Activated CD4-positive, CD25-positive, alpha-beta regulatory T cell treated with anti-CD3 and anti-CD28 coated beads, Interleukin-2, amount 50 U/mL, for 72 hours (primary cell): ENCODE data around the gene PPIA.
"Not testable (repeated sequence)": the region's sequence is repeated elsewhere in the genome, so short reads cannot be mapped to it uniquely, and the experiment has no call there.

Source experiments
- DNase-seq: peaks from one replicate; pipeline ENCODE4 v3.0.0; 2021

Gene PPIA

GRCh38 chr7:44764665-44765578 lies 31.6 kb upstream of the PPIA start:
- no peak for DNase-seq

GRCh38 chr7:44765579-44766415 lies 30.7 kb upstream of the PPIA start:
- DNase-seq, result no peak

GRCh38 chr7:44766416-44766801 lies 30.1 kb upstream of the PPIA start:
- no peak for DNase-seq

GRCh38 chr7:44767134-44767911 lies 29.2 kb upstream of the PPIA start:
- DNase-seq, result no peak

- no peak for DNase-seq
These were observed 28.4 kb upstream of the PPIA start for GRCh38 chr7:44767912-44768627.

- DNase-seq, result no peak
These were observed 27.7 kb upstream of the PPIA start for GRCh38 chr7:44768628-44769371.

- no peak for DNase-seq
These were observed 27.1 kb upstream of the PPIA start for GRCh38 chr7:44769376-44769775.

GRCh38 chr7:44769776-44770294 lies 26.6 kb upstream of the PPIA start:
- no peak for DNase-seq

- no peak for DNase-seq
These were observed 25.1 kb upstream of the PPIA start for GRCh38 chr7:44771358-44771757.

GRCh38 chr7:44772440-44772839 lies 24.0 kb upstream of the PPIA start:
- DNase-seq, result no peak

- no peak for DNase-seq
These were observed 23.6 kb upstream of the PPIA start for GRCh38 chr7:44772867-44773266.

GRCh38 chr7:44774486-44774885 lies 22.0 kb upstream of the PPIA start:
- DNase-seq, result not testable (repeated sequence)

GRCh38 chr7:44775383-44776107 lies 20.9 kb upstream of the PPIA start:
- DNase-seq, result no peak

GRCh38 chr7:44776211-44776610 lies 20.3 kb upstream of the PPIA start:
- no peak for DNase-seq

GRCh38 chr7:44782460-44782859 lies 14.0 kb upstream of the PPIA start:
- DNase-seq, result no peak

GRCh38 chr7:44783407-44783806 lies 13.1 kb upstream of the PPIA start:
- no peak for DNase-seq

GRCh38 chr7:44784364-44784763 lies 12.1 kb upstream of the PPIA start:
- DNase-seq, result no peak

- not testable (repeated sequence) for DNase-seq
These were observed 11.3 kb upstream of the PPIA start for GRCh38 chr7:44785218-44785617.

GRCh38 chr7:44787041-44787440 lies 9.4 kb upstream of the PPIA start:
- DNase-seq, result no peak

GRCh38 chr7:44787762-44788161 lies 8.7 kb upstream of the PPIA start:
- DNase-seq, result no peak

GRCh38 chr7:44789990-44790389 lies 6.5 kb upstream of the PPIA start:
- no peak for DNase-seq
